Neural cell (in vitro differentiated cells): ENCODE data around the gene ASCL5. TPM values are rescaled to one million over a fixed set of nuclear protein-coding genes. Genes with fewer than 3 reads are reported as not detected.

Experiments
- H2AFZ ChIP-seq: fragments of 200-600, 300-800 bp; sonication (generic), shearing (Covaris generic); 2 replicates; pipeline ENCODE4 v1.6.0; 2014; ENCODE audit warnings: low read depth, mild to moderate bottlenecking, antibody characterized with exemption, low read length, moderate library complexity
- H3F3A ChIP-seq: fragments of 200-600 bp; shearing (Covaris generic); 2 replicates; pipeline ENCODE4 v1.6.1; 2016; ENCODE audit warnings: mild to moderate bottlenecking, moderate library complexity, mixed read lengths, antibody characterized with exemption, low read length; ENCODE audit not compliant: insufficient read depth, poor library complexity, severe bottlenecking
- H3K27ac ChIP-seq: fragments of 200-600, 300-800 bp; sonication (generic), shearing (Covaris generic); 2 replicates; pipeline ENCODE4 v1.5.1; 2014; ENCODE audit warnings: mild to moderate bottlenecking, low read length, moderate library complexity
- H3K27me3 ChIP-seq: fragments of 300-800, 200-600 bp; sonication (generic), shearing (Covaris generic); 2 replicates; pipeline ENCODE4 v1.6.0; 2014; ENCODE audit warnings: mild to moderate bottlenecking, low read depth, low read length, moderate library complexity; ENCODE audit not compliant: insufficient read depth
- H3K36me3 ChIP-seq: fragments of 300-800, 200-600 bp; sonication (generic), shearing (Covaris generic); 2 replicates; pipeline ENCODE4 v1.5.1; 2014; ENCODE audit warnings: mild to moderate bottlenecking, antibody characterized with exemption, low read length, moderate library complexity; ENCODE audit not compliant: insufficient read depth
- H3K4me2 ChIP-seq: fragments of 300-800, 200-600 bp; sonication (generic), shearing (Covaris generic); 2 replicates; pipeline ENCODE4 v1.6.0; 2014; ENCODE audit warnings: mild to moderate bottlenecking, low read length
- H3K4me3 ChIP-seq: fragments of 300-800, 200-600 bp; sonication (generic), shearing (Covaris generic); 2 replicates; pipeline ENCODE4 v1.5.1; 2014; ENCODE audit warnings: mild to moderate bottlenecking, low read length, moderate library complexity
- H3K79me2 ChIP-seq: fragments of 200-600 bp; shearing (Covaris generic); replicated peaks from 2 replicates; pipeline ENCODE4 v1.6.0; 2014; ENCODE audit warnings: mild to moderate bottlenecking, low read length, moderate library complexity; ENCODE audit not compliant: insufficient read depth
- H3K9ac ChIP-seq: fragments of 300-800, 200-600 bp; sonication (generic), shearing (Covaris generic); 2 replicates; pipeline ENCODE4 v1.6.1; 2016; ENCODE audit warnings: mild to moderate bottlenecking, low read length, mixed read lengths
- H3K9me2 ChIP-seq: fragments of 200-600 bp; shearing (Covaris generic); 2 replicates; pipeline ENCODE4 v1.6.1; 2016; ENCODE audit warnings: mild to moderate bottlenecking, low read length, mixed read lengths; ENCODE audit not compliant: insufficient read depth
- H3K9me3 ChIP-seq: fragments of 200-600, 300-800 bp; sonication (generic), shearing (Covaris generic); 2 replicates; pipeline ENCODE4 v1.6.1; 2016; ENCODE audit warnings: mild to moderate bottlenecking, mixed run types, low read length, moderate library complexity, mixed read lengths
- H4K20me1 ChIP-seq: fragments of 200-600 bp; shearing (Covaris generic); 2 replicates; pipeline ENCODE4 v1.6.1; 2016; ENCODE audit warnings: mild to moderate bottlenecking, mixed run types; ENCODE audit not compliant: insufficient read depth
- EP300 ChIP-seq: fragments of 450-650 bp; conservative IDR thresholded peaks from 2 replicates; pipeline ENCODE4 v1.6.1; 2014; ENCODE audit warnings: antibody characterized with exemption, mild to moderate bottlenecking, moderate library complexity; ENCODE audit not compliant: poor library complexity, severe bottlenecking
- EZH2 ChIP-seq: fragments of 200-600, 300-800 bp; shearing (Covaris generic), sonication (generic); IDR thresholded peaks from 2 replicates; pipeline ENCODE4 v1.6.1; 2014; ENCODE audit warnings: antibody characterized with exemption, low read length, borderline replicate concordance, mild to moderate bottlenecking; ENCODE audit not compliant: insufficient read depth, poor library complexity, severe bottlenecking
- MXI1 ChIP-seq: fragments of 450-650 bp; conservative IDR thresholded peaks from 2 replicates; pipeline ENCODE4 v1.6.1; 2014; ENCODE audit warnings: antibody characterized with exemption, mild to moderate bottlenecking; ENCODE audit not compliant: poor library complexity, severe bottlenecking
- POLR2AphosphoS5 ChIP-seq: IDR thresholded peaks from 2 replicates; pipeline ENCODE4 v1.6.1; 2012
- RAD21 ChIP-seq: fragments of 450-650 bp; conservative IDR thresholded peaks from 2 replicates; pipeline ENCODE4 v1.6.1; 2014; ENCODE audit warnings: antibody characterized with exemption, mild to moderate bottlenecking, moderate library complexity
- SMC3 ChIP-seq: fragments of 450-650 bp; conservative IDR thresholded peaks from 2 replicates; pipeline ENCODE4 v1.6.1; 2014; ENCODE audit warnings: antibody characterized with exemption, mild to moderate bottlenecking, moderate library complexity; ENCODE audit not compliant: poor library complexity
- TAF1 ChIP-seq: IDR thresholded peaks from 2 replicates; pipeline ENCODE4 v1.6.1; 2012; ENCODE audit warnings: low read depth
- polyA plus RNA-seq: library from polyadenylated mRNA; depleted of rRNA; stranded (reverse); fragments of >200 nt; gene quantifications from 2 replicates; pipeline ENCODE4 v1.2.3, GENCODE V29; 2014
- TF ChIP-seq, protein P1 (sequence below): fragments of 450-650 bp; IDR thresholded peaks from 2 replicates; pipeline ENCODE4 v1.5.1; 2014; ENCODE audit warnings: antibody characterized with exemption, mild to moderate bottlenecking, moderate library complexity; ENCODE audit not compliant: poor library complexity, severe bottlenecking
- TF ChIP-seq, protein P2 (sequence below): IDR thresholded peaks from 2 replicates; pipeline ENCODE4 v1.6.1; 2012; ENCODE audit warnings: borderline replicate concordance

ASCL5 gene
- polyA plus RNA-seq, 1 donor from 2014 or later, result not detected

DNA sequence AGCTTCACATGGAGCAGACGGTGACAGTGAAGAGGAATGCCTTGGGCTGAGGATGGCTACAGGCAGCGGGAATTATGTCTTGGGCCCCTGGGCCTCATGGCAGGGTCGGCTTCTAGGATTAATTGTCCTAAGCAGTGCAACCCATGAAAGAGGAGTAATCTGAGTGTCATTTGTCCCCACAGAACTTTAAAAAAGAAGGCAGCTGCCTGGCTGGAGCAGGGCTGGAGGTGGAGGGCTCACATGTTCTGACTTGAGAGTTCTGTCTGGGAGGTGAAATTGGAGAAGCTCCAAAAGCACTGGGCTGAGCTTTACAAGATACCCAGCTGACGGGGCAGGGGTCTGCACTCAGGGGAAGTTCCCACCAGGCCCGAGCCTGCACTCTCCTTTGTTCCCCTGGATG, 37.4 kb downstream of the ASCL5 start:
- Histone ChIP-seq H3K27me3 (no peaks in the 10 kb centered on the region), H3K36me3 (no peaks in the 10 kb centered on the region), H3K9me2 (no peaks in the 10 kb centered on the region), H3K27ac (no peak overlapping the region), H3K4me3 (no peak overlapping the region), H3F3A (no peaks in the 10 kb centered on the region), H3K4me2 (no peak overlapping the region), H4K20me1 (no peaks in the 10 kb centered on the region), H3K9me3 (no peaks in the 10 kb centered on the region), H3K79me2 (no peaks in the 10 kb centered on the region), H3K9ac (no peak overlapping the region), H2AFZ (no peak overlapping the region)
- TF ChIP-seq POLR2AphosphoS5 (no peak), RAD21 (no peak), EZH2 (no peak), SMC3 (no peak), MXI1 (no peak), TAF1 (no peak), EP300 (no peak)
- TF ChIP-seq, protein P1, sequence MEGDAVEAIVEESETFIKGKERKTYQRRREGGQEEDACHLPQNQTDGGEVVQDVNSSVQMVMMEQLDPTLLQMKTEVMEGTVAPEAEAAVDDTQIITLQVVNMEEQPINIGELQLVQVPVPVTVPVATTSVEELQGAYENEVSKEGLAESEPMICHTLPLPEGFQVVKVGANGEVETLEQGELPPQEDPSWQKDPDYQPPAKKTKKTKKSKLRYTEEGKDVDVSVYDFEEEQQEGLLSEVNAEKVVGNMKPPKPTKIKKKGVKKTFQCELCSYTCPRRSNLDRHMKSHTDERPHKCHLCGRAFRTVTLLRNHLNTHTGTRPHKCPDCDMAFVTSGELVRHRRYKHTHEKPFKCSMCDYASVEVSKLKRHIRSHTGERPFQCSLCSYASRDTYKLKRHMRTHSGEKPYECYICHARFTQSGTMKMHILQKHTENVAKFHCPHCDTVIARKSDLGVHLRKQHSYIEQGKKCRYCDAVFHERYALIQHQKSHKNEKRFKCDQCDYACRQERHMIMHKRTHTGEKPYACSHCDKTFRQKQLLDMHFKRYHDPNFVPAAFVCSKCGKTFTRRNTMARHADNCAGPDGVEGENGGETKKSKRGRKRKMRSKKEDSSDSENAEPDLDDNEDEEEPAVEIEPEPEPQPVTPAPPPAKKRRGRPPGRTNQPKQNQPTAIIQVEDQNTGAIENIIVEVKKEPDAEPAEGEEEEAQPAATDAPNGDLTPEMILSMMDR, result no peak
- TF ChIP-seq, protein P2, sequence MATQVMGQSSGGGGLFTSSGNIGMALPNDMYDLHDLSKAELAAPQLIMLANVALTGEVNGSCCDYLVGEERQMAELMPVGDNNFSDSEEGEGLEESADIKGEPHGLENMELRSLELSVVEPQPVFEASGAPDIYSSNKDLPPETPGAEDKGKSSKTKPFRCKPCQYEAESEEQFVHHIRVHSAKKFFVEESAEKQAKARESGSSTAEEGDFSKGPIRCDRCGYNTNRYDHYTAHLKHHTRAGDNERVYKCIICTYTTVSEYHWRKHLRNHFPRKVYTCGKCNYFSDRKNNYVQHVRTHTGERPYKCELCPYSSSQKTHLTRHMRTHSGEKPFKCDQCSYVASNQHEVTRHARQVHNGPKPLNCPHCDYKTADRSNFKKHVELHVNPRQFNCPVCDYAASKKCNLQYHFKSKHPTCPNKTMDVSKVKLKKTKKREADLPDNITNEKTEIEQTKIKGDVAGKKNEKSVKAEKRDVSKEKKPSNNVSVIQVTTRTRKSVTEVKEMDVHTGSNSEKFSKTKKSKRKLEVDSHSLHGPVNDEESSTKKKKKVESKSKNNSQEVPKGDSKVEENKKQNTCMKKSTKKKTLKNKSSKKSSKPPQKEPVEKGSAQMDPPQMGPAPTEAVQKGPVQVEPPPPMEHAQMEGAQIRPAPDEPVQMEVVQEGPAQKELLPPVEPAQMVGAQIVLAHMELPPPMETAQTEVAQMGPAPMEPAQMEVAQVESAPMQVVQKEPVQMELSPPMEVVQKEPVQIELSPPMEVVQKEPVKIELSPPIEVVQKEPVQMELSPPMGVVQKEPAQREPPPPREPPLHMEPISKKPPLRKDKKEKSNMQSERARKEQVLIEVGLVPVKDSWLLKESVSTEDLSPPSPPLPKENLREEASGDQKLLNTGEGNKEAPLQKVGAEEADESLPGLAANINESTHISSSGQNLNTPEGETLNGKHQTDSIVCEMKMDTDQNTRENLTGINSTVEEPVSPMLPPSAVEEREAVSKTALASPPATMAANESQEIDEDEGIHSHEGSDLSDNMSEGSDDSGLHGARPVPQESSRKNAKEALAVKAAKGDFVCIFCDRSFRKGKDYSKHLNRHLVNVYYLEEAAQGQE, result no peak

DNA sequence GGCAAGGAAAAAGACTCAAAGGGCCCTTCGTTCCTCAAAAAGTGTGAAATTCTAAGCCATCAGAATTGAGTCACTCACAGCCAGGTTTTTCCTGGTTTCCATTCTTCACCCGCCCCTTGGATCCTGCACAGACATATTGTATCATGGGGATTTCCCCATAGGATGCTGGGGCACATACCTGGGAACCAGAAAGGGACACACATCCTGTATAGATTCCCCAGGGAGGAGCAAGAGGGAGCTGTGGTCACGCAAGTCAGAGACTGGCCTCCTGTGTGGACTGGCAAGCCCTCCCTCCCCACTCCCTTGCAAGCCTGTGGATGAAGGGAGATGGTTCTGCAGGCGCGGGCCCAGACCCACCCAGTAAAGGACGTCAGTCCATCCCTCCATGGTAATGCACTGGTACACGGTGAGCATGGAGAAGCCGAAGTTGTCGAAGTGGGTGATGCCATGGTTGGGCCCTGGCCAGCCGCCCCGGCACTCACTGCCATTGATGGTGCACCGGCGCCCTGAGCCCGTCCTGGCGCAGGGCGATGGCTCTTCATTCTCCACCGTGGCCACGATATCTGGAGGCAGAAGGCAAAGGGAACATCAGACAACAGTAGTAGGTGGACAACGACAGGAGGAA, 38.0 kb downstream of the ASCL5 start:
- no peaks in the 10 kb centered on the region for H4K20me1 ChIP-seq
- H3K4me3 ChIP-seq, result no peak overlapping the region
- H3F3A ChIP-seq, result no peaks in the 10 kb centered on the region
- no peak overlapping the region for H3K27ac ChIP-seq
- H3K9me3 ChIP-seq, result no peaks in the 10 kb centered on the region
- H3K9ac ChIP-seq, result no peak overlapping the region
- no peak overlapping the region for H2AFZ ChIP-seq
- H3K27me3 ChIP-seq, result no peaks in the 10 kb centered on the region
- TF ChIP-seq MXI1, result no peak
- no peak for TF ChIP-seq EP300
- no peaks in the 10 kb centered on the region for H3K79me2 ChIP-seq
- no peaks in the 10 kb centered on the region for H3K9me2 ChIP-seq
- H3K4me2 ChIP-seq, result no peak overlapping the region
- H3K36me3 ChIP-seq, result no peaks in the 10 kb centered on the region

DNA sequence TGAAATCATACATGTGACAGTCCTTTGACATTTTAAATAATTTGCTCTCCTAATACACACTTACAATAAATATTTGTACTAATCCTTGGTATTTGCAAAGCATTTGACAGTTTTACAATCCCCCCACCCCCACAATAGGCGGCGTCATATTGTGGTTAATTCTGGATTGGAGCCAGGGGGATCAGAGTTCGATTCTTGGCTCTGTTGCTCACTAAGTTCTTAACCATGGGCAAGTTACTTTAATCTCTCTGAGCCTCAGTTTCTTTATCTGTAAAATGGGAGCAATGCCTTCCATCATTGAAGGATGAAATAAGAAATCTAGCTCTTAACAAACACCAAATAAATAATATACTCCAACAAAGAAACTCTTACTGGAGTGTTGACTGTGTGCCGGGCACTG, 38.6 kb downstream of the ASCL5 start:
- no peaks in the 10 kb centered on the region for H3K9me3 ChIP-seq
- no peak overlapping the region for H3K27ac ChIP-seq
- H4K20me1 ChIP-seq, result no peaks in the 10 kb centered on the region
- H2AFZ ChIP-seq, result no peak overlapping the region
- H3K4me3 ChIP-seq, result no peak overlapping the region
- H3K9ac ChIP-seq, result no peak overlapping the region
- no peaks in the 10 kb centered on the region for H3K9me2 ChIP-seq
- H3K36me3 ChIP-seq, result no peaks in the 10 kb centered on the region
- no peaks in the 10 kb centered on the region for H3K27me3 ChIP-seq
- H3K79me2 ChIP-seq, result no peaks in the 10 kb centered on the region
- H3K4me2 ChIP-seq, result no peak overlapping the region
- TF ChIP-seq RAD21 (no peak), SMC3 (no peak), EP300 (no peak), TAF1 (no peak), MXI1 (no peak), EZH2 (no peak), POLR2AphosphoS5 (no peak)
- TF ChIP-seq, protein P1, result no peak
- TF ChIP-seq, protein P2, result no peak
- H3F3A ChIP-seq, result no peaks in the 10 kb centered on the region
